H1 (cell line): Measurements from ENCODE around the gene GPR87. TPM values are rescaled to one million over a fixed set of nuclear protein-coding genes. Genes with fewer than 3 reads are reported as not detected.

Source experiments
- CTCF ChIP-seq, 3 experiments: IDR thresholded peaks; 1 replicate in 2 of 3; 2 replicates in 1 of 3; pipeline versions ENCODE4 v1.5.1 to v1.6.1; 2011; ENCODE audit warnings: low read length in 3 of 3, mild to moderate bottlenecking in 3 of 3, inconsistent platforms in 2 of 3, low read depth in 1 of 3, moderate library complexity in 1 of 3; ENCODE audit not compliant: insufficient read depth in 1 of 3; ENCODE audit errors: control extremely low read depth in 1 of 3
- PHF8 ChIP-seq: fragments of 200-600 bp; sonication (generic); conservative IDR thresholded peaks from 2 replicates; pipeline ENCODE4 v1.7.1; 2012; ENCODE audit warnings: low read depth, mild to moderate bottlenecking, inconsistent platforms, low read length, moderate library complexity
- polyA plus RNA-seq, 7 experiments: library from polyadenylated mRNA; depleted of rRNA in 3 of 7; stranded (reverse) in 5 of 7; unstranded in 2 of 7; fragments of >200 nt in 5 of 7; fragments of 200-250 nt in 2 of 7; gene quantifications; 1 replicate in 5 of 7; 2 replicates in 1 of 7; 4 replicates in 1 of 7; pipeline versions ENCODE4 v1.2.1 to v1.2.3, GENCODE V29; 2011 to 2013; ENCODE audit warnings: missing spikeins in 2 of 7, mixed read lengths in 2 of 7
- total RNA-seq: library from RNA; stranded (reverse); fragmentation: NEBNext Ultra II Directional; extraction: Animal tissue kit (Norgen Biotek cat#: 25700); gene quantifications from 2 replicates; pipeline ENCODE4 v1.2.1, GENCODE V29; 2021

GPR87 gene
- total and polyA plus RNA-seq, 2 of the 8 experiments (the other 6 are each of a cell fraction or from before 2014, with no cell fraction given) = 0.05 TPM; not detected in 1

DNA sequence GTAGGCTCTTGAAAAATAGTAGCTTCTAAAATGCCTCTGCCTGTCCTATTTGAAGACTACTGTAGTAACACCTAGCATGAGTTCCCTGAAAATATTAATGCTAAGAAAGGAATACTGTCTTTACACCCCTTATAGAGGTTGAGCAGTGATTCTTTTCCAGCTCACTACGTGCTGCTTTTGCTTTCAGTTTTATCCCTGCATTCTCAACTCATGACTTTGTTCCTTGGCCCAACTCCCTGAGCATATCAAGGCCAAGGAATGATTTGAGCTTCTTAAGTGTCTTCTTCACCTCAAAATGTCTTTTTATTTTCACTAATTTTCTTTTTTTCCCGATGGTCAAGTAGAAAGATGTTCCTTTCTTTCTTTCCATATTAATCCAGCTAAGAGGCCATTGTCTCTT, 29.2 kb upstream of the GPR87 start (continued):
- no peak for TF ChIP-seq CTCF (IDR thresholded peaks at IDR 0.05; ENCODE audit: control extremely low read depth in 1 of 3, insufficient read depth in 1 of 3, low read depth in 1 of 3, low read length in 3 of 3)
- TF ChIP-seq PHF8 = no peak
